ENCODE measurements around the gene FAM229B.

The FAM229B gene

DNA sequence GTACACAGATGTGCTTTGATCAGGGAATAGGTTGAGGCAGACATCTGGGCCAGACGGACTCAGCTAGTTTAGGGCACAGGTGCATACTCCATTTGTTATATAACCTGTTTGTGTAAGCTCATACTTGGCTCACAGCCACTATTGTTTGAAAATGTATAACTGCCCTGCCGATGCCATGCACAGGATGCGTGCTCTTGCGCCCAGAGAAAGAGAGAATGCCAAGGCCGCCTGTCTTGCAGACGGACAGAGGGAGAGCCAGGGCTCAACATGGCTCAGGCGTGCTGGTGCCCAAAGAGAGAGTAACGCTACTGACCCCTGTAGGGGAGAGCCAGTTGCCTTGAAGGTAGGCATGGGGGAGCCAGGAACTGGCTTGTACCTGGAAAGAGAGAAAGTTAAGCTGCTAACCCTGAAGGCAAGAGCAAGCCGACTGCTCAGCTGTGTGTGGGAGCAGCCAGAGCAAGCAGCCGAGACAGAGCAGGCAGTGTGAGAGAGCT is 57.7 kb downstream of the FAM229B start:
- DNase-seq, result no peak

DNA sequence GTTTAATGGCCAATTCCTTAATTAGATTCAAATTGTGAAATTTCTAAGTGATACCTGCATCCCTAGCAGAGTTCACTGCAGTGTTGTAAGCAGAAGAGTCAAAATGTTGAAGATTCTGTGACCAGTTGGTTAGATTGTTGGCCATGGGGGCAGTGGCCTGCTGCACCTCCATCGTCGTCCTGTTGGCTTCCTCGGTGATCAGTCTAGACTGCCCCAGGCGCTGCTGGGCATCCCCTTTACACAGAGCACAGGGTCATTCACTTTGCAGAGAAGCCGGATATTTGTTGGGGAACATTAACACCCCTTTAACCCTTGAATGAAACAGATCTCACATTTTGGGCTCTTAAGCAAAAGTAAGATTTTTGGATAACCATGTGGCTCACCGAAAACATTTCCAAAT is 60.7 kb downstream of the FAM229B start:
- DNase-seq, result no peak

DNA sequence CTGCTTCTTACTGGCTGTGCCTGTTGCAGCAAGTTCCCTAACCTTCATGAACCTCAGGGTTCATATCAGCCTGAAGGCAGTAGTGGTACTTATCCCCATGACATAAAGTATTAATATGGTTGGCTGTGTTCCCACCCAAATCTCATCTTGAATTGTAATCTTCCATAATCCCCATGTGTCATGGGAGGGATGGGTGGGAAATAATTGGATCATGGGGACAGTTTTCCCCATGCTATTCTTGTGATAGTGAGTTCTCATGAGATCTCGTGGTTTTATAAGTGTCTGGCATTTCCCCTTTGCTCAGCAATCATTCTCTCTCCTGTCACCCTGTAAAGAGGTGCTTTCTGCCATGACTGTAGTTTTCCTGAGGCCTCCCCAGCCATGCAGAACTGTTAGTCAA is 61.8 kb downstream of the FAM229B start:
- DNase-seq, result no peak

DNA sequence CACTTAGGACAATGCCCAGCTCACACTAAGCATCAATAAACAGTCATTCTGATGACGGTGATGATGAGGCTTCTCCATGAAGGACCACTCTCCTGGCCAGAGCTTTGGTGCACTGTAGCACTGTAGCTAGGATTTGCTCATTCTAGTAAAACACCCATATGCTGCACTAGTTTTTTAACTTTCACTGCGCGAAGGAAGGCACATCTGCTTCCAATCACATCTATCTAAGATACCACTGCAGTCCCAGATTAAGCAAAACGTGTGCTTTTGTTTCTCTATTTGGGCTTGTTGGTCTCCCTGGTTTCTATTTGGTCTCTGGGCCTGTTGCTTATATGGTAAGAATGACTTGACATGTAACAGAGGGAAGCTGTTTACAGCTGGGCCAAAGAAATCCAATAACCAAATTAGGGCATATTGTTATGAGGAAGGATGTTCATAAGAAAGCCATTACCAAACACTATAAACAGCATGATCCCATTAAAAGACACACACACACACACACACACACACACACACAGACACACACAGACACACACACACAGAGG is 62.4 kb downstream of the FAM229B start:
- no peak for DNase-seq

DNA sequence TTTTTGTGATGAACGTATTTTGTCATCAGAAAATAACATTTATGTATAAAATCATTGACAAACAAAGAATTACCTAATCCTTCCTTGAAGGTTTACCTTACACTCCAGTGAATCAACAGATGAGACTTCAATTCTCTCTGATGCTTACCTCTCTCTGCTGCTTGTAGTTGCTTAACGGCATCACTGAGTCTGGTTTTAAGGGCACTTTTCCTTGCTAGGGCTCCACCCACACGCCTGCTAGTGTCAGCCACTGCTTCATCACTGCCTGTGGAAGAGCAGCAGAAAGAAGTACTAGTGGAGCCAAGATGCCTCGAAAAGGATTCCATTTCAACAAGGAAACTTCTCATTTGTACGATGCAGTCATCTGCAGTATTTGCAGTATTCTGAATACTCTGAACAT is 63.0 kb downstream of the FAM229B start:
- no peak for DNase-seq

Data from islet precursor cell (in vitro differentiated cells).